HepG2 (cell line): ENCODE measurements around the gene KLHL7. TPM values are rescaled to one million over a fixed set of nuclear protein-coding genes. Genes with fewer than 3 reads are reported as not detected.

Experiments used
- AGO2 ChIP-seq: fragments of 200-400 bp; formaldehyde crosslinking; optimal IDR thresholded peaks from 2 replicates; pipeline ENCODE3; 2017; ENCODE audit warnings: mild to moderate bottlenecking, low read depth, low read length, moderate library complexity
- BORCS8-MEF2B ChIP-seq: sonication (generic); formaldehyde crosslinking; IDR thresholded peaks from 2 replicates; pipeline ENCODE4 v1.8.0; 2022; ENCODE audit warnings: mild to moderate bottlenecking, missing genetic modification reagents
- CBX5 ChIP-seq: sonication (generic); formaldehyde crosslinking; IDR thresholded peaks from 2 replicates; pipeline ENCODE4 v1.4.0; 2020; ENCODE audit warnings: missing genetic modification reagents, borderline replicate concordance
- EEA1 ChIP-seq: sonication (generic); formaldehyde crosslinking; IDR thresholded peaks from 2 replicates; pipeline ENCODE4 v1.5.1; 2020; ENCODE audit warnings: mild to moderate bottlenecking, missing genetic modification reagents, borderline replicate concordance
- ETV6 ChIP-seq: sonication (generic); formaldehyde crosslinking; conservative IDR thresholded peaks from 2 replicates; pipeline ENCODE4 v1.4.0; 2020; ENCODE audit warnings: missing genetic modification reagents
- GLI4 ChIP-seq: sonication (generic); formaldehyde crosslinking; IDR thresholded peaks from 2 replicates; pipeline ENCODE4 v1.5.1; 2020; ENCODE audit warnings: missing genetic modification reagents, mild to moderate bottlenecking, moderate library complexity, borderline replicate concordance
- HIC2 ChIP-seq: sonication (generic); formaldehyde crosslinking; IDR thresholded peaks from 2 replicates; pipeline ENCODE4 v1.9.0; 2022; ENCODE audit warnings: low read depth, missing genetic modification reagents
- HNF4A ChIP-seq: sonication (generic); formaldehyde crosslinking; IDR thresholded peaks from 2 replicates; pipeline ENCODE4 v1.4.0; 2020; ENCODE audit warnings: missing genetic modification reagents
- HNF4G ChIP-seq, 2 experiments: sonication (generic) in 1 of 2; formaldehyde crosslinking in 1 of 2; IDR thresholded peaks; 2 replicates each; pipeline versions ENCODE4 v1.4.0 to v1.6.1; 2011 to 2020; ENCODE audit warnings: borderline replicate concordance in 2 of 2, low read depth in 2 of 2, mild to moderate bottlenecking in 2 of 2, low read length in 1 of 2, missing genetic modification reagents in 1 of 2, moderate library complexity in 1 of 2
- MBNL3 ChIP-seq: fragments of 250-450 bp; sonication (Bioruptor Pico); conservative IDR thresholded peaks from 2 replicates; pipeline ENCODE4 v1.8.0; 2022; ENCODE audit warnings: mild to moderate bottlenecking, inconsistent platforms
- MED1 ChIP-seq: sonication (generic); formaldehyde crosslinking; IDR thresholded peaks from 2 replicates; pipeline ENCODE4 v1.4.0; 2020; ENCODE audit warnings: missing genetic modification reagents
- MIER3 ChIP-seq: IDR thresholded peaks from 2 replicates; pipeline ENCODE4 v1.6.1; 2016; ENCODE audit warnings: missing compliant biosample characterization, borderline replicate concordance
- RCOR2 ChIP-seq: IDR thresholded peaks from 2 replicates; pipeline ENCODE4 v1.6.1; 2016; ENCODE audit warnings: missing biosample characterization, missing genetic modification reagents
- RNF219 ChIP-seq: sonication (generic); formaldehyde crosslinking; IDR thresholded peaks from 2 replicates; pipeline ENCODE4 v1.5.0; 2020; ENCODE audit warnings: mild to moderate bottlenecking, missing genetic modification reagents
- SATB2 ChIP-seq: sonication (generic); formaldehyde crosslinking; IDR thresholded peaks from 2 replicates; pipeline ENCODE4 v1.5.0; 2020; ENCODE audit warnings: missing genetic modification reagents
- SP140L ChIP-seq: sonication (generic); formaldehyde crosslinking; IDR thresholded peaks from 2 replicates; pipeline ENCODE4 v1.4.0; 2020; ENCODE audit warnings: missing genetic modification reagents, borderline replicate concordance
- SP4 ChIP-seq: sonication (generic); formaldehyde crosslinking; IDR thresholded peaks from 2 replicates; pipeline ENCODE4 v1.8.1; 2023; ENCODE audit warnings: mild to moderate bottlenecking, missing genetic modification reagents
- STAG1 ChIP-seq: sonication (generic); formaldehyde crosslinking; IDR thresholded peaks from 2 replicates; pipeline ENCODE4 v1.4.0; 2020; ENCODE audit warnings: missing genetic modification reagents
- U2AF1 ChIP-seq: fragments of 200-400 bp; formaldehyde crosslinking; optimal IDR thresholded peaks from 2 replicates; pipeline ENCODE3; 2017; ENCODE audit warnings: mild to moderate bottlenecking, low read depth, low read length
- YEATS4 ChIP-seq: sonication (generic); formaldehyde crosslinking; IDR thresholded peaks from 2 replicates; pipeline ENCODE4 v1.4.0; 2020; ENCODE audit warnings: missing genetic modification reagents, borderline replicate concordance
- ZBTB1 ChIP-seq: sonication (generic); formaldehyde crosslinking; IDR thresholded peaks from 2 replicates; pipeline ENCODE4 v1.4.0; 2020; ENCODE audit warnings: missing genetic modification reagents, borderline replicate concordance
- ZNF557 ChIP-seq: sonication (generic); formaldehyde crosslinking; IDR thresholded peaks from 2 replicates; pipeline ENCODE4 v1.4.0; 2020; ENCODE audit warnings: missing genetic modification reagents
- ZNF558 ChIP-seq: sonication (generic); formaldehyde crosslinking; IDR thresholded peaks from 2 replicates; pipeline ENCODE4 v1.9.0; 2022; ENCODE audit warnings: mild to moderate bottlenecking, missing genetic modification reagents, borderline replicate concordance
- ZNF703 ChIP-seq: sonication (generic); formaldehyde crosslinking; IDR thresholded peaks from 2 replicates; pipeline ENCODE4 v1.5.1; 2020; ENCODE audit warnings: missing genetic modification reagents, mild to moderate bottlenecking, moderate library complexity, borderline replicate concordance
- ZNF761 ChIP-seq: sonication (generic); formaldehyde crosslinking; conservative IDR thresholded peaks from 2 replicates; pipeline ENCODE4 v1.4.0; 2020; ENCODE audit warnings: mild to moderate bottlenecking, missing genetic modification reagents
- ZNF776 ChIP-seq: sonication (generic); formaldehyde crosslinking; IDR thresholded peaks from 2 replicates; pipeline ENCODE4 v1.4.0; 2020; ENCODE audit warnings: mild to moderate bottlenecking, missing genetic modification reagents
- ZNF879 ChIP-seq: sonication (generic); formaldehyde crosslinking; IDR thresholded peaks from 2 replicates; pipeline ENCODE4 v1.8.1; 2023; ENCODE audit warnings: missing genetic modification reagents
- ZSCAN20 ChIP-seq: sonication (generic); formaldehyde crosslinking; IDR thresholded peaks from 2 replicates; pipeline ENCODE4 v1.4.0; 2020; ENCODE audit warnings: missing genetic modification reagents, mild to moderate bottlenecking, borderline replicate concordance
- ZZZ3 ChIP-seq: sonication (generic); formaldehyde crosslinking; IDR thresholded peaks from 2 replicates; pipeline ENCODE4 v1.4.0; 2020; ENCODE audit warnings: missing genetic modification reagents, mild to moderate bottlenecking, borderline replicate concordance
- polyA plus RNA-seq, 8 experiments: library from polyadenylated mRNA; depleted of rRNA in 3 of 8; stranded (reverse) in 7 of 8; unstranded in 1 of 8; fragments of >200 nt; fragmentation: Illumina TruSeq in 4 of 8; extraction: Trizol in 4 of 8; gene quantifications; 2 replicates each; pipeline versions ENCODE4 v1.2.1 to v1.2.3, GENCODE V29; 2011 to 2016; ENCODE audit warnings: low read depth in 4 of 8, missing spikeins in 1 of 8, mixed read lengths in 1 of 8; ENCODE audit not compliant: insufficient read depth in 1 of 8
- total RNA-seq, 5 experiments: library from RNA; depleted of rRNA; stranded (reverse); fragments of >200 nt; fragmentation: Illumina TruSeq; extraction: Trizol; gene quantifications; 2 replicates each; pipeline ENCODE4 v1.2.3, GENCODE V29; 2016; ENCODE audit warnings: low read depth in 1 of 5

KLHL7 gene
- total and polyA plus RNA-seq, 2 of the 13 experiments (the other 11 are each of a cell fraction or from before 2014, with no cell fraction given): 16.2 to 34.4 TPM

- no peak for TF ChIP-seq MBNL3 (CRISPR knock-in tag)
- peak; percentile 52 for TF ChIP-seq AGO2
- TF ChIP-seq SP4 (CRISPR knock-in tag): peak; percentile 87; the same call in 1 of the 2 replicates
- TF ChIP-seq ZZZ3 (CRISPR knock-in tag): no peak
- no peak for TF ChIP-seq HNF4G (IDR thresholded peaks at IDR 0.05; ENCODE audit: borderline replicate concordance, low read depth, low read length)
- no peak for TF ChIP-seq HNF4G (CRISPR knock-in tag; IDR thresholded peaks at IDR 0.05; ENCODE audit: borderline replicate concordance, low read depth)
- no peak for TF ChIP-seq EEA1
- no peak for TF ChIP-seq U2AF1
- TF ChIP-seq ZNF558: no peak
- TF ChIP-seq BORCS8-MEF2B (CRISPR knock-in tag): peak; percentile 68; the same call in 1 of the 2 replicates
- TF ChIP-seq YEATS4 (CRISPR knock-in tag): peak; percentile 63
- TF ChIP-seq ZSCAN20 (CRISPR knock-in tag): no peak
- TF ChIP-seq MIER3 (CRISPR knock-in tag): peak; percentile 67; the same call in 1 of the 2 replicates
- peak; percentile 42; the same call in 1 of the 2 replicates for TF ChIP-seq CBX5 (CRISPR knock-in tag)
- TF ChIP-seq ZNF776 (CRISPR knock-in tag): no peak
- no peak for TF ChIP-seq ZNF557 (CRISPR knock-in tag)
- no peak for TF ChIP-seq ZNF703 (CRISPR knock-in tag)
- TF ChIP-seq RCOR2 (CRISPR knock-in tag): 0 out of 2 replicates have a peak, but pooled peaks have one; percentile 10
- TF ChIP-seq SP140L (CRISPR knock-in tag): no peak
- 0 out of 2 replicates have a peak, but pooled peaks have one; percentile 36 for TF ChIP-seq ZNF761 (CRISPR knock-in tag)
- no peak for TF ChIP-seq HNF4A (CRISPR knock-in tag)
- 0 out of 2 replicates have a peak, but pooled peaks have one; percentile 19 for TF ChIP-seq ETV6 (CRISPR knock-in tag)
- no peak for TF ChIP-seq GLI4
- TF ChIP-seq ZBTB1: no peak
- TF ChIP-seq HIC2 (CRISPR knock-in tag): peak; percentile 72; the same call in 1 of the 2 replicates
- no peak for TF ChIP-seq RNF219 (CRISPR knock-in tag)
- no peak for TF ChIP-seq STAG1
- 0 out of 2 replicates have a peak, but pooled peaks have one; percentile 36 for TF ChIP-seq ZNF879 (CRISPR knock-in tag)
- no peak; the same call in 1 of the 2 replicates for TF ChIP-seq SATB2 (CRISPR knock-in tag)
- peak; percentile 33; the same call in 1 of the 2 replicates for TF ChIP-seq MED1 (CRISPR knock-in tag)
These were observed at the start of gene KLHL7 (continued) for GRCh38 chr7:23105644-23106056.
